GM12891 (cell line): Measurements from ENCODE around the gene BCAS1.
A peak's percentile ranks its signal among the peaks of the same experiment; 100 is the strongest.

ENCODE experiments used
- PAX5 ChIP-seq: IDR thresholded peaks from 2 replicates; pipeline ENCODE4 v1.6.1; 2011; ENCODE audit warnings: low read length, moderate library complexity, mild to moderate bottlenecking; ENCODE audit not compliant: insufficient read depth, severe bottlenecking
- POLR2A ChIP-seq: IDR thresholded peaks from 2 replicates; pipeline ENCODE4 v1.6.1; 2011; ENCODE audit warnings: low read depth, low read length, control low read depth
- POLR2AphosphoS5 ChIP-seq: IDR thresholded peaks from 2 replicates; pipeline ENCODE4 v1.6.1; 2011; ENCODE audit warnings: low read depth, low read length, control low read depth
- POU2F2 ChIP-seq: IDR thresholded peaks from 2 replicates; pipeline ENCODE4 v1.6.1; 2011; ENCODE audit warnings: low read depth, mild to moderate bottlenecking, control low read depth, low read length, moderate library complexity
- SPI1 ChIP-seq: IDR thresholded peaks from 2 replicates; pipeline ENCODE4 v1.6.1; 2011; ENCODE audit warnings: low read depth, low read length, control low read depth
- TAF1 ChIP-seq: IDR thresholded peaks from 2 replicates; pipeline ENCODE4 v1.6.1; 2011; ENCODE audit warnings: low read depth, low read length, control low read depth

- TF ChIP-seq POLR2AphosphoS5 (0 out of 2 replicates have a peak, but pooled peaks have one; percentile 35), POLR2A (no peak), POU2F2 (no peak; the same call in 1 of the 2 replicates), TAF1 (0 out of 2 replicates have a peak, but pooled peaks have one; percentile 43), PAX5 (no peak), SPI1 (peak; percentile 27; the same call in 1 of the 2 replicates)
Observed at GRCh38 chr20:53929974-53930650, 140.3 kb downstream of the BCAS1 start.
